ENCODE data around the gene CAMK1G.

The CAMK1G gene

DNA sequence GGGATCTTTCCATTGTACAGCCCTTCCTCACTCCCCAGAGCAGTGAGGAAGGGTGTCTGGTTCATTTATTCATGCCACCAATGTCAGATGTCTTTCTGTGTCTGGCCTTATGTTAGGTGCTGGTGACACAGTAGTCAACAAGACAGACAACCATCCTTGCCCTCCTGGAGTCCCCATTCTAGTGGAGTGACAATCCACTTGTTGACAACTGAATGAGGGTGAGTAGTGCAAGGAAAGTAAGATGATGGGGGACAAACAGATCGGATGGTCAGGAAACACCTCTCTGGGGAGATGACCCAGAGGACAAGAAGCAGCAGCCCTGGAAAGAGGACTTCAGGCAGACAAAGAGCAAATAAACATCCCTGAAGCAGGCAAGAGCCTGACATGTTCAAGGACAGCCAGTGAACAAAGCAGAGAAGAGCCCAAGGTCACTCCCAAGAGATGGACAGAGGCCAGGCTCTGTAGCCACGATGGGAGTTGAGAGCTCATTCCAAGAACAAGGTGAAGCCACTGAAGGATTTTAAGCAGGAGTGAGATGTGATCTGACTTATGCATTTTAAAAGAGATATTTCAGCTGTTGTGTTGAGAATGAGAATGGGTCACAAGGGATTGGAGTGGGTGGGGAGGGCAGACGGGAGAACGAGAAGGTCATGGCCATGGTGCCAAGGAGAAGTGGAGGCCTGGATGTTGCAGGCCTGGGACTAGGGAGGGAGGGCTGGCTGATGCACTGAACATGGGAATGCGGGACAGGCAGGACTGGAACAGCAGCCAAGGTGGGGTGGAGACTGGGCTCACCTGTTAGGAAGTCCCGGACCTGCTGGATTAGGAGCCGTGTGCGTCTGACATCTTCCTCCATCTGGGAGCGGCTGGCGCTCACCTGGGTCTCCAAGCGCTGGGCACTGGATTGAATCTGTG, 38.5 kb downstream of the CAMK1G start:
- no peaks in the 10 kb centered on the region for H3K9me3 Mint-ChIP-seq
- no peak overlapping the region for H3K27ac Mint-ChIP-seq
- H3K27me3 Mint-ChIP-seq, result peaks cover 0 to 6% of the 10 kb centered on the region in 2 donors
- no peak for ATAC-seq (replicated peaks)
- no peak overlapping the region for H3K4me3 Mint-ChIP-seq
- no peaks in the 10 kb centered on the region for H3K36me3 Mint-ChIP-seq (ENCODE audit: insufficient read depth)
- DNase-seq, result no peak
- H3K4me1 Mint-ChIP-seq (ENCODE audit: low read depth in 2 of 2), result peaks cover 0 to 11% of the 10 kb centered on the region in 2 donors

DNA sequence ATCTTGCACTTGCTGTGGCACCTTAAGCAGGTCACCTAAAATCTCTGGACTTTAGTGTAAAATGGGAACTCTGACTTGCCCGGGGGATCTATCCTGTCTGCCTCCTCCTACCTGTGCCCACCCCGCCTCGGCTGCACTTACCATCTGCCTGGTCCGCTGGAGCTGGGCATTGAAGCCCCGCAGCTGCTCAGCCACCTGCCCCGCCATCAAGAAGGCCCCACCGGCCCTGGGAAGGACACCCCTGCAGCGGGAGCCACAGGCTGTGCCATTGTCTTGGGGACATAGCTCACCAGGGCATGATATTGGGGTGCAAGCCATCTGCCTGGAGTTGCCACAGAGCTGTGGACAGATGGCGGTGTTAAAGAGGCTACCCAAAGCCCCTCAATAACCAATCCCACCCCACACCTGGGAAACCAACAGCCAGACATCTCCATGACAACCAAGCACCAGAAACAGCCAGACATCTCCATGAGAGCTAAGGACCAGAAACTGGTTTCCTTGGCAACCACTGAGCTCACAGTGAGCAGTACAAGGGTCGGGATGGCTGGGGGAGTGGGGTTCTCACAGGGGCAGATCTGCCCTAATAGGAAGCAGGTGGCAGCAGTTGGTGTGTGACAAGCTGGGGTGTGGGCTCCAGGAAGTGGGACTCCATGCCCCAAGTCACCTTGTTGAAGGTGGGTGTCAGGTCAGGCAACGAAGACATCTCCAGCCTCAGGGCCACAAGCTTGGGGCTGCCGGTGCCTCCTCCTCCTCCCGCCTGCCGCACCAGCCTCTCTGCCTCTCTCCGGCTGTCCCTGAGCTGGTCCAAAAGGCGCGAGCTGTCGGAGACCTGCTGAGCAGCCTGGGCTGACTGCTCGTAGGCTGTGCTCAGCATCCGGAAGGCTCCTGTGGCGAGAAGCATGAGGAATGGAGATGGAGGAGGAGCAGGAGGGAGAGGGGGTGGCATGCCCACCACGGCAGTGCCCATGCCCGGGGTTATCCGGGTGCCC, 39.6 kb downstream of the CAMK1G start:
- no peaks in the 10 kb centered on the region for H3K9me3 Mint-ChIP-seq
- no peak for DNase-seq
- H3K4me1 Mint-ChIP-seq (ENCODE audit: low read depth in 2 of 2), result peaks cover 3 to 14% of the 10 kb centered on the region in 2 donors
- ATAC-seq (replicated peaks), result no peak
- H3K4me3 Mint-ChIP-seq, result no peak overlapping the region
- no peak overlapping the region for H3K27ac Mint-ChIP-seq
- H3K27me3 Mint-ChIP-seq, result peaks cover 0 to 6% of the 10 kb centered on the region in 2 donors
- no peaks in the 10 kb centered on the region for H3K36me3 Mint-ChIP-seq (ENCODE audit: insufficient read depth)

DNA sequence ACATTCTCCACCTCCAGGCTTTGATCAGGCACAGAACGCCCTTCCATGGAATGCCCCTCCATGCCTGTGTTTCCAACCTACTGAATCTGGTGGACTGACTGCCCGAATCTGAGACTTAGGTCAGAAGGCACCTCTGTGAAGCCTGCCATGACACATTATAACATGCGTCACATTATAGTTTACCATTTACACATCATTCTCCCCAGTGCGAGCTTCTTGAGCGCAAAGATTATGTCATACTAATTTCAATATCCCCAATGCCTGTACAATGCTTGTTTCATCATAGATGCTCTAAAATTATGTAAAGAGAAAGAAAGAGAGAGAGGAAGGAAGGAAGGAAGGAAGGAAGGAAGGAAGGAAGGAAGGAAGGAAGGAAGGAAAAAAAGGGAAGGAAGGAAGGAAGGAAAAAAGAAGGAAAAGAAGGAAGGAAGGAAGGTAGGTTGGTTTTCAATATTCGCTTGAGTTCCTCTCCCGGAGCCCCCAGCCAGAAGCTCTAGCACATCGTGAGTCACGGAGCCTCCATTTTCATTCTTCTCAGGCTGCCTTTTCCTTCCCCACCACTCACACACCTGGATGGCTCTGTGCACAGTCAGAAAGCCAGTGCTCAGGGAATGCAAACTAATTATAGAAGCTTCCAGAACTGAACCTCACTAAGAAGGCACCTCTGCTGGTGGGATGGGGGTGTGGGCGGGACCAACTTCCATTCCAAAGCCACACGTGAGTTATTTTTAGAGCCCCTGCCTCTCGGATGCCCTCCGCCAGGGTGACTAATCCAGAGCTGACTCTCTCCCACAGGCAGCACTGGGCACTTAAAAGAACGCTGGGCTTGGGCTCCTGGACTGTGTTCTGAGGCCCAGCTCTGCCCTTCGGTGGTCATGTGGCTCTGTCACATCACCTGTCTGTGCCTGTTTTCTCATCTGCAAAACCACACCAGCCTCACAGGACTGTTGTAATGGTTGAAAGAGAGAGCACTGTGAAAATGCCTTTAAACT, 41.3 kb downstream of the CAMK1G start:
- ATAC-seq (replicated peaks) (no peak), DNase-seq (no peak)
- Mint-ChIP-seq H3K9me3 (no peaks in the 10 kb centered on the region), H3K27ac (peak overlapping the region in 1 of 2 donors; percentile 54), H3K27me3 (peaks cover 0 to 6% of the 10 kb centered on the region in 2 donors), H3K4me1 (ENCODE audit: low read depth in 2 of 2) (peaks cover 3 to 6% of the 10 kb centered on the region in 2 donors), H3K36me3 (ENCODE audit: insufficient read depth) (no peaks in the 10 kb centered on the region), H3K4me3 (no peak overlapping the region)

DNA sequence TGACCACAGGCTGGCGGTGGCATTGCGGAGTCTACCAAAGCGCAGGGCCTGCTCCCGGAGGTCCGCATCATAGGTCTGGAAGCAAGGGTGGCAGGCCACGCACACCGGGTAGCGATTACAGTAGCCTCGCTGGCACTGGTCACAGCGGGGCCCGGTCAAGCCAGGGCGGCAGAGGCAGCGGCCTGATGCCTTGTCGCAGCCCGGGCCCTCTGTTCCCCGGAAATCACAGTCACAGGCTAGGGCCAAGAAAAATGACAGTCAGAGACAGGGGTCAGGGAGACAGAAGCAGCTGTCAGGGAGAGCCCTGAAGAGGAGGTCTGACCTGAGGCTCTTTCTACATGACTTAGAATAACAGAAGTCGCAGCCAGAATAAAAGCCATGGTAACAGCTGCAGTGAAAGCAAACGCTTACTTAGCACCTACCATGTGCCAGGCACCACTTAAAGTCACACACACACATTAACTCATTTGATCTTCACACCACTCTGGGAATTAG, 42.3 kb downstream of the CAMK1G start:
- Mint-ChIP-seq H3K27ac (peak overlapping the region in 1 of 2 donors; percentile 54), H3K4me3 (no peak overlapping the region), H3K4me1 (ENCODE audit: low read depth in 2 of 2) (peaks cover 3 to 6% of the 10 kb centered on the region in 2 donors), H3K36me3 (ENCODE audit: insufficient read depth) (no peaks in the 10 kb centered on the region), H3K27me3 (peaks cover 0 to 6% of the 10 kb centered on the region in 2 donors), H3K9me3 (no peaks in the 10 kb centered on the region)
- DNase-seq, result no peak
- no peak for ATAC-seq (replicated peaks)

- peaks cover 0 to 6% of the 10 kb centered on the region in 2 donors for H3K27me3 Mint-ChIP-seq
- ATAC-seq (replicated peaks) (no peak), DNase-seq (no peak)
- H3K4me3 Mint-ChIP-seq, result no peak overlapping the region
- peaks cover 3 to 6% of the 10 kb centered on the region in 2 donors for H3K4me1 Mint-ChIP-seq (ENCODE audit: low read depth in 2 of 2)
- no peak overlapping the region for H3K27ac Mint-ChIP-seq
- no peaks in the 10 kb centered on the region for H3K36me3 Mint-ChIP-seq (ENCODE audit: insufficient read depth)
- H3K9me3 Mint-ChIP-seq, result no peaks in the 10 kb centered on the region
Observed at GRCh38 chr1:209626346-209627026, 43.0 kb downstream of the CAMK1G start.

GRCh38 chr1:209627027-209627731, 43.7 kb downstream of the CAMK1G start:
- Mint-ChIP-seq H3K4me3 (no peak overlapping the region), H3K27ac (no peak overlapping the region), H3K4me1 (ENCODE audit: low read depth in 2 of 2) (peaks cover 3 to 6% of the 10 kb centered on the region in 2 donors), H3K27me3 (peaks cover 0 to 6% of the 10 kb centered on the region in 2 donors), H3K36me3 (ENCODE audit: insufficient read depth) (no peaks in the 10 kb centered on the region), H3K9me3 (no peaks in the 10 kb centered on the region)
- ATAC-seq (replicated peaks) (peak; percentile 22), DNase-seq (no peak)

DNA sequence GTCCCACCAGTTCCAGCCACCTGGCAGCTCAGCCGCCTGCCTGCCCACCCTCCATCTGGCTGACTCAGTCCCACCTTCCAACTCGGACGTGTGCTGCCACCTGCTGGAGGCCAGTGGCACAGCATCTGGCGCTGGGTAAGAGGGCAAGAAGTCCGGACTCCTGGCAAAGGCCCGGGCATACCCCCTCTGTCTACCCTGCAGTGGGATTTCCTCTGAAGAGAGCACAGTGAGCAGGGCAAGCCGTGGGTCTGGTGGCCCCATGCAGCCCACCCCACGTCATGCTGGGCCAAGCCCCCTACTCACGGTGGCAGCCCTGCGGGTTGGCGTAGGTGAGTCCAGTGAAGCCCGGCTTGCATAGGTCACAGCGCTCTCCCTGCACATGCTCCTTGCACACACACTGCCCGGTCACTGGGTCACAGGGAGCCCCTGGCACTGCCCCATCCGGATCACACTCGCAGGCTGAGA, 44.2 kb downstream of the CAMK1G start:
- peaks cover 3 to 6% of the 10 kb centered on the region in 2 donors for H3K4me1 Mint-ChIP-seq (ENCODE audit: low read depth in 2 of 2)
- ATAC-seq (replicated peaks) (peak; percentile 84), DNase-seq (peak; percentile 65 to 66 (median 66))
- no peak overlapping the region for H3K27ac Mint-ChIP-seq
- H3K4me3 Mint-ChIP-seq, result no peak overlapping the region
- no peaks in the 10 kb centered on the region for H3K9me3 Mint-ChIP-seq
- H3K36me3 Mint-ChIP-seq (ENCODE audit: insufficient read depth), result no peaks in the 10 kb centered on the region
- peaks cover 0 to 6% of the 10 kb centered on the region in 2 donors for H3K27me3 Mint-ChIP-seq

GRCh38 chr1:209628618-209629299, 45.2 kb downstream of the CAMK1G start:
- DNase-seq (no peak), ATAC-seq (replicated peaks) (no peak)
- peaks cover 0 to 6% of the 10 kb centered on the region in 2 donors for H3K27me3 Mint-ChIP-seq
- no peak overlapping the region for H3K27ac Mint-ChIP-seq
- H3K4me1 Mint-ChIP-seq (ENCODE audit: low read depth in 2 of 2), result peaks cover 3 to 6% of the 10 kb centered on the region in 2 donors
- no peaks in the 10 kb centered on the region for H3K9me3 Mint-ChIP-seq
- H3K36me3 Mint-ChIP-seq (ENCODE audit: insufficient read depth), result no peaks in the 10 kb centered on the region
- H3K4me3 Mint-ChIP-seq, result no peak overlapping the region

DNA sequence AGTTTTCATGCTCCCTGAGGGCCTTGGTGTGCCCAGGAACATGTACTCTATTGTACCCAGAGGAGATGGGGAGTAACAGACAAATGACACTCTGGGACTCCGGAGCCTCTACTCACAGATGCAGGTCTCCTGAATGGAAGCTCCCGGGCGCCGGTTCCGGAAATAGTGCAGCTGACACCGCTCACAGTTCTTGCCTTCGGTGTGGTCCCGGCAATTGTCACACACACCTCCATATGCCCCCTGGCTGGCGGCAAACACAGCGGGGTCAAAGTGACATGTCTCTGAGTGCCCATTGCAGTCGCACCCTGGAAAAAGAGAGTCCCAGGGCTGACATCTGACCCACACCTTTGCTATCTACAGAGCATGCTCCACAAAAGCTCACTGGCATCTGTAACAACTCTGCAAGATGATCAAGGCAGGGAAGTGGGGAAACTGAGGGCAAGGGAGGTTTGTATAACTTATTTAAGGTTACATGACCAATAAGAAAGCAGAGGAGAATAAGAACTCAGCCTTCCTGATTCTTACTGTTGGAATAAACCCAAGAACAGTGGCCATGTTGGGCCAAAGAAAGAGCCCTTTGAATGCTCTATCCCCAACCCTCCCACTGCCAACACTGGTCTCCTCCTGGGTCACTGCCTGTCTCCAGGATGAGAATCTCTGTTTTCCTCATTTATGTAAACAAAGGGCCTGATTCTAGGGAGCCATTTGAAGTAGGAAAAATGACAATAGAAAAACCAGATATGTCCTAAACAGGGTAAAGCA, 46.3 kb downstream of the CAMK1G start:
- Mint-ChIP-seq H3K36me3 (ENCODE audit: insufficient read depth) (no peaks in the 10 kb centered on the region), H3K9me3 (no peaks in the 10 kb centered on the region), H3K27ac (peak overlapping the region in 1 of 2 donors; percentile 45), H3K4me3 (no peak overlapping the region), H3K4me1 (ENCODE audit: low read depth in 2 of 2) (peaks cover 3 to 6% of the 10 kb centered on the region in 2 donors), H3K27me3 (no peaks in the 10 kb centered on the region)
- DNase-seq, result no peak
- ATAC-seq (replicated peaks), result no peak

- H3K4me3 Mint-ChIP-seq, result no peak overlapping the region
- H3K9me3 Mint-ChIP-seq, result no peaks in the 10 kb centered on the region
- ATAC-seq (replicated peaks) (no peak), DNase-seq (no peak)
- no peaks in the 10 kb centered on the region for H3K36me3 Mint-ChIP-seq (ENCODE audit: insufficient read depth)
- H3K4me1 Mint-ChIP-seq (ENCODE audit: low read depth in 2 of 2), result peaks cover 3 to 6% of the 10 kb centered on the region in 2 donors
- no peaks in the 10 kb centered on the region for H3K27me3 Mint-ChIP-seq
- no peak overlapping the region for H3K27ac Mint-ChIP-seq
Observed at GRCh38 chr1:209630383-209631225, 47.1 kb downstream of the CAMK1G start.
